HCT116 (cell line): ENCODE measurements around the gene JAM3. TPM values are rescaled to one million over a fixed set of nuclear protein-coding genes. Genes with fewer than 3 reads are reported as not detected.

Experiments
- ATAC-seq: fragments of 200-7000 bp; cut with Tn5 transposase; 2 replicates; pipeline ENCODE4 v1.9.1; 2020; ENCODE audit warnings: mild to moderate bottlenecking, moderate library complexity
- BruUV-seq: library from RNA; stranded (reverse); fragments of 400-500 nt; replicated peaks from 2 replicates; lab custom pipeline; 2021; lab: Mats Ljungman, UMichigan
- CTCF ChIA-PET: fragments of 300-600 bp; sonication (Branson Sonifier 250); formaldehyde crosslinking; loops from one replicate; lab custom pipeline; 2021; ENCODE audit warnings: antibody characterized with exemption; lab: Charles Lee
- POLR2A ChIA-PET: fragments of 300-600, 350-600 bp; sonication (Branson Sonifier 250); formaldehyde crosslinking; loops from one replicate; lab custom pipeline; 2021; ENCODE audit warnings: antibody characterized with exemption; lab: Charles Lee
- RAD21 ChIA-PET, 2 experiments: fragments of 300-600 bp; sonication (Branson Sonifier 250); formaldehyde crosslinking; loops; one replicate each; lab custom pipeline; 2023; ENCODE audit warnings: low total read pairs in 2 of 2; ENCODE audit not compliant: uncharacterized antibody in 2 of 2, unreplicated experiment in 2 of 2, low non-redundant PET in 1 of 2; lab: Charles Lee
- DNase-seq: peaks from one replicate; pipeline ENCODE4 v3.0.0-alpha.2; 2010; ENCODE audit warnings: low read depth, low spot score
- H2AFZ ChIP-seq: fragments of 200-600 bp; shearing (Covaris generic), sonication (generic); 2 replicates; pipeline ENCODE4 v1.6.1; 2017; ENCODE audit warnings: low read depth, mixed run types, mixed read lengths, antibody characterized with exemption, low read length; ENCODE audit not compliant: poor library complexity, severe bottlenecking
- H3K27ac ChIP-seq: 2 replicates; pipeline ENCODE4 v1.5.1; 2012; ENCODE audit warnings: low read depth, low read length
- H3K27me3 ChIP-seq: fragments of 200-600 bp; sonication (generic); 2 replicates; pipeline ENCODE4 v1.6.1; 2016; ENCODE audit warnings: mixed run types, low read length, mixed read lengths; ENCODE audit not compliant: insufficient read depth
- H3K36me3 ChIP-seq, 2 experiments: fragments of 200-500 bp in 1 of 2; fragments of 200-600 bp in 1 of 2; sonication (Bioruptor generic) in 1 of 2; sonication (generic) in 1 of 2; 2 replicates each; pipeline versions ENCODE4 v1.5.1 to v1.6.1; 2014 to 2016; ENCODE audit warnings: low read length in 2 of 2, inconsistent platforms in 1 of 2, mixed read lengths in 1 of 2, mixed run types in 1 of 2; ENCODE audit not compliant: insufficient read depth in 2 of 2, control insufficient read depth in 1 of 2
- H3K4me1 ChIP-seq, 2 experiments: fragments of 200-600 bp in 1 of 2; sonication (generic) in 1 of 2; 2 replicates each; pipeline versions ENCODE4 v1.5.1 to v1.6.1; 2012 to 2017; ENCODE audit warnings: low read length in 2 of 2, inconsistent platforms in 1 of 2, mild to moderate bottlenecking in 1 of 2, mixed read lengths in 1 of 2, mixed run types in 1 of 2, moderate library complexity in 1 of 2; ENCODE audit not compliant: insufficient read depth in 2 of 2, control insufficient read depth in 1 of 2
- H3K4me2 ChIP-seq: fragments of 200-600 bp; sonication (generic); 2 replicates; pipeline ENCODE4 v1.6.1; 2017; ENCODE audit warnings: mixed run types, low read length, mixed read lengths
- H3K4me3 ChIP-seq, 2 experiments: fragments of 200-600 bp in 1 of 2; sonication (generic) in 1 of 2; replicated peaks in 1 of 2; 2 replicates each; pipeline ENCODE4 v1.5.1; 2011 to 2016; ENCODE audit warnings: low read length in 2 of 2, control low read depth in 1 of 2, low read depth in 1 of 2, mild to moderate bottlenecking in 1 of 2, mixed read lengths in 1 of 2, mixed run types in 1 of 2
- H3K79me2 ChIP-seq: fragments of 200-600 bp; sonication (generic); 2 replicates; pipeline ENCODE4 v1.6.1; 2017; ENCODE audit warnings: mild to moderate bottlenecking, mixed run types, low read length, moderate library complexity, mixed read lengths; ENCODE audit not compliant: insufficient read depth
- H3K9ac ChIP-seq: fragments of 200-600 bp; sonication (generic); 2 replicates; pipeline ENCODE4 v1.6.1; 2016; ENCODE audit warnings: low read length, mixed read lengths
- H3K9me2 ChIP-seq: fragments of 200-600 bp; sonication (generic), shearing (Covaris generic); 2 replicates; pipeline ENCODE4 v1.6.1; 2017; ENCODE audit warnings: mixed run types, mild to moderate bottlenecking, moderate library complexity; ENCODE audit not compliant: insufficient read depth
- H3K9me3 ChIP-seq, 2 experiments: fragments of 200-500 bp in 1 of 2; fragments of 200-600 bp in 1 of 2; sonication (Bioruptor generic) in 1 of 2; sonication (generic) in 1 of 2; 2 replicates each; pipeline ENCODE4 v1.6.1; 2014 to 2017; ENCODE audit warnings: low read length in 2 of 2, mixed read lengths in 2 of 2, inconsistent platforms in 1 of 2, low read depth in 1 of 2, mild to moderate bottlenecking in 1 of 2, mixed run types in 1 of 2, moderate library complexity in 1 of 2; ENCODE audit not compliant: control insufficient read depth in 1 of 2, insufficient read depth in 1 of 2
- H4K20me1 ChIP-seq: fragments of 200-600 bp; sonication (generic), shearing (Covaris generic); 2 replicates; pipeline ENCODE4 v1.6.1; 2017; ENCODE audit warnings: mixed run types, mild to moderate bottlenecking, moderate library complexity; ENCODE audit not compliant: insufficient read depth
- CBX3 ChIP-seq: IDR thresholded peaks from 2 replicates; pipeline ENCODE4 v1.6.1; 2012; ENCODE audit warnings: low read depth
- CEBPB ChIP-seq: IDR thresholded peaks from 2 replicates; pipeline ENCODE4 v1.6.1; 2012; ENCODE audit warnings: low read depth
- CTCF ChIP-seq, 3 experiments: fragments of 200-600 bp in 1 of 3; sonication (generic) in 1 of 3; IDR thresholded peaks in 2 of 3; conservative IDR thresholded peaks in 1 of 3; 2 replicates each; pipeline ENCODE4 v1.5.1; 2012 to 2017; ENCODE audit warnings: low read depth in 2 of 3, low read length in 2 of 3, antibody characterized with exemption in 1 of 3, borderline replicate concordance in 1 of 3, control low read depth in 1 of 3, mild to moderate bottlenecking in 1 of 3, mixed read lengths in 1 of 3, mixed run types in 1 of 3, moderate library complexity in 1 of 3; ENCODE audit not compliant: insufficient read depth in 1 of 3
- EGR1 ChIP-seq: IDR thresholded peaks from 2 replicates; pipeline ENCODE4 v1.6.1; 2012; ENCODE audit warnings: low read depth
- EZH2 ChIP-seq: fragments of 200-600 bp; sonication (generic); IDR thresholded peaks from 2 replicates; pipeline ENCODE4 v1.6.1; 2017; ENCODE audit warnings: antibody characterized with exemption, mixed run types
- EZH2phosphoT487 ChIP-seq: fragments of 200-600 bp; IDR thresholded peaks from 2 replicates; pipeline ENCODE4 v1.6.1; 2018; ENCODE audit warnings: antibody characterized with exemption, borderline replicate concordance
- MAX ChIP-seq: IDR thresholded peaks from 2 replicates; pipeline ENCODE4 v1.6.1; 2012
- RAD21 ChIP-seq: IDR thresholded peaks from 2 replicates; pipeline ENCODE4 v1.6.1; 2012; ENCODE audit warnings: low read depth, mild to moderate bottlenecking
- SIN3A ChIP-seq: IDR thresholded peaks from 2 replicates; pipeline ENCODE4 v1.6.1; 2012; ENCODE audit warnings: low read depth
- TCF7L2 ChIP-seq: IDR thresholded peaks from 2 replicates; pipeline ENCODE4 v1.7.0; 2011; ENCODE audit warnings: borderline replicate concordance, inconsistent platforms; ENCODE audit not compliant: insufficient read depth, insufficient read length; ENCODE audit errors: extremely low read depth
- YY1 ChIP-seq: IDR thresholded peaks from 2 replicates; pipeline ENCODE4 v1.6.1; 2011; ENCODE audit warnings: low read length, low read depth, moderate library complexity, mild to moderate bottlenecking; ENCODE audit not compliant: insufficient replicate concordance; ENCODE audit errors: extremely low read depth
- intact Hi-C: fragments of 100-400 bp; cut with micrococcal nuclease; formaldehyde crosslinking; loops from 2 replicates; pipeline ENCODE4 v1.10.0; 2022
- total RNA-seq: library from RNA; stranded (reverse); gene quantifications from one replicate; pipeline ENCODE4 v1.2.1, GENCODE V29; 2021; ENCODE audit not compliant: unreplicated experiment

JAM3 gene
- total RNA-seq, 1 experiment from 2014 or later, result 0.25 TPM

GRCh38 chr11:134050541-134051383 is 18.1 kb upstream of the JAM3 start:
- TF ChIP-seq EZH2phosphoT487 (no peak), YY1 (no peak), CTCF (IDR thresholded peaks at IDR 0.05 in 2 of 3, conservative IDR thresholded peaks at IDR 0.05 in 1 of 3; ENCODE audit: borderline replicate concordance in 1 of 3, insufficient read depth in 1 of 3, low read depth in 2 of 3, low read length in 2 of 3) (peak; percentile 82 to 88 (median 84); a peak in 5 of 6 replicates), TCF7L2 (no peak), CBX3 (no peak), SIN3A (no peak), EGR1 (peak; percentile 48; the same call in 1 of the 2 replicates), CEBPB (no peak), RAD21 (peak; percentile 89), EZH2 (no peak), MAX (no peak)
- TF ChIP-seq, all 23 proteins: peak for 3
- ChIA-PET RAD21 (interaction anchor here (0.6 to 1.3 kb wide), 6 partner anchors 42 to 123 kb away, joined by 3 to 8 read pairs (median 4); no protein-coding TSS in a partner anchor), POLR2A (no interaction called here), CTCF (interaction anchor here (0.6 to 2.6 kb wide), 21 partner anchors 8 to 157 kb away, joined by 3 to 34 read pairs (median 4); no protein-coding TSS in a partner anchor)
- intact Hi-C loops, result loop anchor here (1.0 to 5.0 kb wide), 3 partner anchors 48 to 123 kb away; no protein-coding TSS in a partner anchor
- Histone ChIP-seq H2AFZ (peak overlapping the region; percentile 89), H3K4me1 (peaks cover 0 to 8% of the 10 kb centered on the region in 2 experiments; a peak in 1 of 4 replicates), H3K27me3 (0 out of 2 replicates have a peak, but pooled peaks cover 7% of the 10 kb centered on the region), H3K4me3 (no peak overlapping the region; a peak in 1 of 4 replicates), H3K9me3 (no peaks in the 10 kb centered on the region), H3K27ac (no peak overlapping the region), H3K36me3 (no peaks in the 10 kb centered on the region), H3K79me2 (no peaks in the 10 kb centered on the region), H3K9ac (no peak overlapping the region), H4K20me1 (no peaks in the 10 kb centered on the region), H3K9me2 (no peaks in the 10 kb centered on the region), H3K4me2 (peak overlapping the region; percentile 55)
- ATAC-seq (peak; percentile 94), DNase-seq (peak; percentile 33)
- BruUV-seq, result no TSS peak
